GM19025 (cell line): Measurements from ENCODE around the gene ATIC.
"Not testable (repeated sequence)": the region's sequence is repeated elsewhere in the genome, so short reads cannot be mapped to it uniquely, and the experiment has no call there.

Experiments
- ATAC-seq: cut with Tn5 transposase; IDR thresholded peaks from one replicate; pipeline ENCODE4 v1.9.1; 2021; ENCODE audit warnings: mild to moderate bottlenecking, low read depth, moderate library complexity; ENCODE audit not compliant: unreplicated experiment

Gene ATIC

GRCh38 chr2:215358891-215359575, 47.2 kb downstream of the ATIC start:
- ATAC-seq = no peak

- no peak for ATAC-seq
Observed at GRCh38 chr2:215359576-215359922, 47.7 kb downstream of the ATIC start.

GRCh38 chr2:215360059-215360458, 48.2 kb downstream of the ATIC start:
- not testable (repeated sequence) for ATAC-seq

GRCh38 chr2:215360596-215360995, 48.7 kb downstream of the ATIC start:
- ATAC-seq = no peak

GRCh38 chr2:215361211-215361875, 49.5 kb downstream of the ATIC start:
- no peak for ATAC-seq

- no peak for ATAC-seq
Observed at GRCh38 chr2:215361876-215362561, 50.2 kb downstream of the ATIC start.

- no peak for ATAC-seq
Observed at GRCh38 chr2:215362562-215362904, 50.7 kb downstream of the ATIC start.

- ATAC-seq = no peak
Observed at GRCh38 chr2:215363039-215363438, 51.2 kb downstream of the ATIC start.

- no peak for ATAC-seq
Observed at GRCh38 chr2:215363461-215364156, 51.8 kb downstream of the ATIC start.

- no peak for ATAC-seq
Observed at GRCh38 chr2:215364157-215365155, 52.6 kb downstream of the ATIC start.

- ATAC-seq = no peak
Observed at GRCh38 chr2:215365184-215365658, 53.4 kb downstream of the ATIC start.

- ATAC-seq = no peak
Observed at GRCh38 chr2:215366440-215367032, 54.7 kb downstream of the ATIC start.

- no peak for ATAC-seq
Observed at GRCh38 chr2:215367662-215368492, 56.0 kb downstream of the ATIC start.

GRCh38 chr2:215368493-215368809, 56.6 kb downstream of the ATIC start:
- no peak for ATAC-seq

GRCh38 chr2:215369181-215369760, 57.4 kb downstream of the ATIC start:
- no peak for ATAC-seq

GRCh38 chr2:215370112-215370965, 58.5 kb downstream of the ATIC start:
- ATAC-seq = no peak
